NT2/D1 (cell line): ENCODE data around the gene EMILIN1.

Experiments used
- SUZ12 ChIP-seq: IDR thresholded peaks from 2 replicates; pipeline ENCODE4 v1.6.1; 2011; ENCODE audit not compliant: insufficient read length, insufficient read depth; ENCODE audit errors: extremely low read depth
- YY1 ChIP-seq: IDR thresholded peaks from 2 replicates; pipeline ENCODE4 v1.6.1; 2011; ENCODE audit not compliant: insufficient read length, insufficient read depth
- ZNF274 ChIP-seq: IDR thresholded peaks from 2 replicates; pipeline ENCODE4 v1.6.1; 2011; ENCODE audit warnings: mild to moderate bottlenecking, low read depth, low read length

- TF ChIP-seq YY1 (no peak), ZNF274 (no peak), SUZ12 (no peak)
These were observed 17.0 kb downstream of the EMILIN1 start for GRCh38 chr2:27095427-27095744.
